CD8-positive, alpha-beta memory T cell (primary cell): Measurements from ENCODE around the gene CAVIN4. TPM values are rescaled to one million over a fixed set of nuclear protein-coding genes. Genes with fewer than 3 reads are reported as not detected.

Experiments used
- CTCF ChIA-PET: fragments of 350-600 bp; sonication (Branson Sonifier 250); formaldehyde crosslinking; loops from one replicate; lab custom pipeline; 2021; ENCODE audit warnings: antibody characterized with exemption; lab: Charles Lee
- POLR2A ChIA-PET: fragments of 350-600 bp; sonication (Branson Sonifier 250); formaldehyde crosslinking; loops from one replicate; lab custom pipeline; 2021; ENCODE audit warnings: antibody characterized with exemption; lab: Charles Lee
- DNase-seq, 5 donors: peaks; one replicate each; pipeline versions ENCODE4 v3.0.0 to v3.0.0-alpha.2; 2020 to 2022; ENCODE audit warnings: mixed read lengths in 1 of 5
- H3K27ac ChIP-seq: one replicate; pipeline ENCODE4 v1.7.0; 2013; ENCODE audit warnings: low read depth, mild to moderate bottlenecking, low read length, moderate library complexity
- H3K27me3 ChIP-seq: 2 replicates; pipeline ENCODE4 v1.7.0; 2013; ENCODE audit warnings: low read length, mild to moderate bottlenecking; ENCODE audit not compliant: insufficient read depth, poor library complexity, severe bottlenecking
- H3K36me3 ChIP-seq: 2 replicates; pipeline ENCODE4 v1.7.0; 2013; ENCODE audit warnings: mild to moderate bottlenecking, low read length, moderate library complexity; ENCODE audit not compliant: insufficient read depth
- H3K4me1 ChIP-seq: 2 replicates; pipeline ENCODE4 v1.7.0; 2013; ENCODE audit warnings: mild to moderate bottlenecking, low read length, moderate library complexity; ENCODE audit not compliant: insufficient read depth
- H3K4me3 ChIP-seq: 2 replicates; pipeline ENCODE4 v1.7.0; 2013; ENCODE audit warnings: mild to moderate bottlenecking, low read length
- H3K9me3 ChIP-seq: 2 replicates; pipeline ENCODE4 v1.7.0; 2013; ENCODE audit warnings: mild to moderate bottlenecking, low read length
- H3K27ac Mint-ChIP-seq, 8 donors: one replicate each; pipeline ENCODE4 v1.8.0; 2020 to 2021; ENCODE audit warnings: mixed read lengths in 8 of 8, mild to moderate bottlenecking in 6 of 8, inconsistent platforms in 3 of 8, moderate library complexity in 3 of 8
- H3K27me3 Mint-ChIP-seq, 2 donors: one replicate each; pipeline ENCODE4 v1.8.0; 2020 to 2021; ENCODE audit warnings: mixed read lengths in 2 of 2, mild to moderate bottlenecking in 1 of 2, moderate library complexity in 1 of 2
- H3K36me3 Mint-ChIP-seq, 3 donors: one replicate each; pipeline ENCODE4 v1.8.0; 2020 to 2021; ENCODE audit warnings: mixed read lengths in 3 of 3, inconsistent platforms in 1 of 3, mild to moderate bottlenecking in 1 of 3
- H3K4me1 Mint-ChIP-seq, 3 donors: one replicate each; pipeline ENCODE4 v1.8.0; 2020 to 2021; ENCODE audit warnings: mixed read lengths in 3 of 3, inconsistent platforms in 1 of 3, mild to moderate bottlenecking in 1 of 3
- H3K4me3 Mint-ChIP-seq, 7 donors: one replicate each; pipeline ENCODE4 v1.8.0; 2020 to 2021; ENCODE audit warnings: mixed read lengths in 7 of 7, mild to moderate bottlenecking in 6 of 7, moderate library complexity in 4 of 7, inconsistent platforms in 2 of 7
- H3K9me3 Mint-ChIP-seq, 5 donors: one replicate each; pipeline ENCODE4 v1.8.0; 2020 to 2022; ENCODE audit warnings: mixed read lengths in 5 of 5, mild to moderate bottlenecking in 3 of 5, moderate library complexity in 2 of 5, inconsistent platforms in 1 of 5
- polyA plus RNA-seq: library from polyadenylated mRNA; unstranded; fragments of 300-500 nt; fragmentation: Illumina TruSeq; gene quantifications from one replicate; pipeline ENCODE4 v1.2.3, GENCODE V29; 2021
- total RNA-seq, 2 experiments: library from RNA; stranded (reverse); gene quantifications; one replicate each; pipeline ENCODE4 v1.2.3, GENCODE V29; 2021

Gene CAVIN4
- total and polyA plus RNA-seq, 3 experiments from 2014 or later: 0.20 to 0.26 TPM; not detected in 1

GRCh38 chr9:100581661-100582060 is 3.8 kb downstream of the CAVIN4 start:
- no peaks in the 10 kb centered on the region for H3K27me3 ChIP-seq
- no peak for DNase-seq
- ChIA-PET POLR2A (no interaction called here), CTCF (interaction anchor here (1.0 to 1.1 kb wide), 2 partner anchors 8 to 14 kb away, joined by 3 read pairs; no protein-coding TSS in a partner anchor)
- Mint-ChIP-seq H3K27ac (no peak overlapping the region), H3K27me3 (no peaks in the 10 kb centered on the region), H3K9me3 (no peaks in the 10 kb centered on the region), H3K4me1 (no peaks in the 10 kb centered on the region), H3K36me3 (no peaks in the 10 kb centered on the region), H3K4me3 (no peak overlapping the region)
- no peaks in the 10 kb centered on the region for H3K9me3 ChIP-seq
- H3K36me3 ChIP-seq: no peaks in the 10 kb centered on the region
- no peak overlapping the region for H3K4me3 ChIP-seq
- H3K27ac ChIP-seq: no peak overlapping the region
- no peaks in the 10 kb centered on the region for H3K4me1 ChIP-seq

- CTCF ChIA-PET: no interaction called here
- Histone ChIP-seq H3K36me3 (no peaks in the 10 kb centered on the region), H3K27me3 (no peaks in the 10 kb centered on the region), H3K9me3 (no peaks in the 10 kb centered on the region), H3K4me1 (no peaks in the 10 kb centered on the region), H3K27ac (no peak overlapping the region), H3K4me3 (no peak overlapping the region)
- DNase-seq: no peak
- no peak overlapping the region for H3K4me3 Mint-ChIP-seq
- H3K27ac Mint-ChIP-seq: no peak overlapping the region
- POLR2A ChIA-PET: no interaction called here
- H3K36me3 Mint-ChIP-seq: no peaks in the 10 kb centered on the region
- no peaks in the 10 kb centered on the region for H3K4me1 Mint-ChIP-seq
- no peaks in the 10 kb centered on the region for H3K9me3 Mint-ChIP-seq
- no peaks in the 10 kb centered on the region for H3K27me3 Mint-ChIP-seq
These were observed 5.3 kb downstream of the CAVIN4 start for GRCh38 chr9:100583014-100583802.

DNA sequence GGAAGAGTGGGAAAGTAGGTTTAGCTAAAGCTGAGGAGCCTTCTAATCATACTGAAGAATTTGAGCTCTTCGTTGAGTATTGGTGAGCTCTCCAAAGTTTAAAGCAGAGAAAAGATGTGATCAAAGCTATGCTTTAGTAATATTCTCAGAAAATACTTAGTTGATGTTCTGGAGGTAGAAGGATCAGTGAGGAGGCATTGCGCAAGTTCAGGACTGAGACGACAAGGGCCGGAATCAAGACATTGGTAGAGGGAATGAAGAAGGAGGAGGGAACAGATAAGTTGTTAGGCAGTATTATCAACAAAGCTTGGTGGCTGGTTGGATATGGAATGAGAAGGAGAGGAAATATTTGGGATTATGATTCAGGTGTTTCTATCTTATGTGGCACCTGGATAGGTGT is 7.1 kb downstream of the CAVIN4 start:
- POLR2A ChIA-PET: no interaction called here

DNA sequence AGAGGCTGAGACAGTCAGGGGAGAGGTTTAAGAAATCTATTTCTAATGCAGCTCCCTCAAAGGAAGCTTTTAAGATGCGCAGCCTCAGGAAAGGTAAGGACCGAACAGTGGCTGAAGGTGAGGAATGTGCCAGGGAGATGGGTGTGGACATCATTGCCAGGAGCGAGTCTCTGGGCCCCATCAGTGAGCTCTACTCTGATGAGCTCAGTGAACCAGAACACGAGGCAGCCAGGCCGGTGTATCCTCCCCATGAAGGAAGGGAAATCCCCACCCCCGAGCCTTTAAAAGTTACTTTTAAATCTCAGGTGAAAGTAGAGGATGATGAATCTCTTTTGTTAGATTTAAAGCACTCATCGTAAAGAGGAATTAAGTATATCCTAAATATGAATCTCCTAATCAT is 8.2 kb downstream of the CAVIN4 start:
- H3K27me3 ChIP-seq: no peaks in the 10 kb centered on the region
- Mint-ChIP-seq H3K27me3 (peaks cover 0 to 1% of the 10 kb centered on the region in 2 donors), H3K27ac (no peak overlapping the region), H3K4me1 (no peaks in the 10 kb centered on the region), H3K4me3 (no peak overlapping the region), H3K36me3 (no peaks in the 10 kb centered on the region), H3K9me3 (no peaks in the 10 kb centered on the region)
- no peak overlapping the region for H3K27ac ChIP-seq
- H3K4me1 ChIP-seq: no peaks in the 10 kb centered on the region
- CTCF ChIA-PET: interaction anchor here (2.6 kb wide), 1 partner anchor 10 kb away, joined by 9 read pairs; no protein-coding TSS in a partner anchor
- POLR2A ChIA-PET: no interaction called here
- H3K36me3 ChIP-seq: no peaks in the 10 kb centered on the region
- no peaks in the 10 kb centered on the region for H3K9me3 ChIP-seq
- DNase-seq: no peak
- H3K4me3 ChIP-seq: no peak overlapping the region

More for the DNA sequence above, 7.1 kb downstream of the CAVIN4 start:
- no peak for DNase-seq
- Histone ChIP-seq H3K4me3 (no peak overlapping the region), H3K27me3 (no peaks in the 10 kb centered on the region), H3K4me1 (no peaks in the 10 kb centered on the region), H3K36me3 (no peaks in the 10 kb centered on the region), H3K9me3 (no peaks in the 10 kb centered on the region), H3K27ac (no peak overlapping the region)
- CTCF ChIA-PET: no interaction called here
- Mint-ChIP-seq H3K27me3 (no peaks in the 10 kb centered on the region), H3K4me3 (no peak overlapping the region), H3K27ac (no peak overlapping the region), H3K36me3 (no peaks in the 10 kb centered on the region), H3K4me1 (no peaks in the 10 kb centered on the region), H3K9me3 (no peaks in the 10 kb centered on the region)

GRCh38 chr9:100587375-100587774 is 9.5 kb downstream of the CAVIN4 start:
- no peak overlapping the region for H3K27ac ChIP-seq
- no peak overlapping the region for H3K4me3 Mint-ChIP-seq
- H3K27ac Mint-ChIP-seq: no peak overlapping the region
- no peak overlapping the region for H3K4me3 ChIP-seq
- DNase-seq: no peak
- no peaks in the 10 kb centered on the region for H3K4me1 Mint-ChIP-seq
- H3K9me3 Mint-ChIP-seq: no peaks in the 10 kb centered on the region
- no peaks in the 10 kb centered on the region for H3K36me3 Mint-ChIP-seq
- H3K27me3 Mint-ChIP-seq: peaks cover 0 to 1% of the 10 kb centered on the region in 2 donors
- no peaks in the 10 kb centered on the region for H3K9me3 ChIP-seq
- no peaks in the 10 kb centered on the region for H3K4me1 ChIP-seq
- no peaks in the 10 kb centered on the region for H3K36me3 ChIP-seq
- no peaks in the 10 kb centered on the region for H3K27me3 ChIP-seq
- ChIA-PET POLR2A (no interaction called here), CTCF (interaction anchor here (2.6 kb wide), 1 partner anchor 9 kb away, joined by 9 read pairs; no protein-coding TSS in a partner anchor)

DNA sequence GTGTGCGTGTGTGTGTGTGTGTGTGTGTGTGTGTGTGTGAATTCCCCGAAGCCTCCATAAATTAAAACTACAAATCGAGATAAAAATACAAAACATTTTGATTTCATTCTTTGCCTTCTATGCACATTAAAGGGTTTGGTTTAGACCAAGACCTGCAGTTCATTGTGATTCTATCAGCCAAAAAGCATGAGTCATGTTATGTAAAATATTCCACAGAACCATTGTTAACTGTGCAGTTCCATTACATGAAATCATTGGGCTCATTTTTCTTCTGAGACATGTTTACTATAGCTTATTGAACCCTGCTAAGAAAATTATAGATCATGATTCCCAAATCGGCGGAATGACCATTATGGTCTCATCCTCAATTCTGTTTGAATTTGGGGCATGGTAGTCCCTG is 11.7 kb downstream of the CAVIN4 start:
- Mint-ChIP-seq H3K36me3 (no peaks in the 10 kb centered on the region), H3K27ac (no peak overlapping the region), H3K27me3 (peaks cover 0 to 4% of the 10 kb centered on the region in 2 donors), H3K4me3 (no peak overlapping the region), H3K4me1 (no peaks in the 10 kb centered on the region), H3K9me3 (no peaks in the 10 kb centered on the region)
- DNase-seq: no peak
- ChIA-PET CTCF (interaction anchor here (1.0 to 1.8 kb wide), 2 partner anchors 8 to 12 kb away, joined by 3 to 7 read pairs; no protein-coding TSS in a partner anchor), POLR2A (no interaction called here)
- Histone ChIP-seq H3K27ac (no peak overlapping the region), H3K4me1 (no peaks in the 10 kb centered on the region), H3K9me3 (no peaks in the 10 kb centered on the region), H3K27me3 (no peaks in the 10 kb centered on the region), H3K4me3 (no peak overlapping the region), H3K36me3 (no peaks in the 10 kb centered on the region)

GRCh38 chr9:100590481-100590880 is 12.6 kb downstream of the CAVIN4 start:
- CTCF ChIA-PET: interaction anchor here (1.8 kb wide), 1 partner anchor 11 kb away, joined by 7 read pairs; no protein-coding TSS in a partner anchor
- Histone ChIP-seq H3K9me3 (no peaks in the 10 kb centered on the region), H3K27ac (no peak overlapping the region), H3K4me3 (no peak overlapping the region), H3K36me3 (no peaks in the 10 kb centered on the region), H3K27me3 (no peaks in the 10 kb centered on the region), H3K4me1 (no peaks in the 10 kb centered on the region)
- Mint-ChIP-seq H3K36me3 (no peaks in the 10 kb centered on the region), H3K4me1 (no peaks in the 10 kb centered on the region), H3K27me3 (peaks cover 0 to 4% of the 10 kb centered on the region in 2 donors), H3K4me3 (no peak overlapping the region), H3K9me3 (no peaks in the 10 kb centered on the region), H3K27ac (no peak overlapping the region)
- DNase-seq: no peak
- POLR2A ChIA-PET: no interaction called here

DNA sequence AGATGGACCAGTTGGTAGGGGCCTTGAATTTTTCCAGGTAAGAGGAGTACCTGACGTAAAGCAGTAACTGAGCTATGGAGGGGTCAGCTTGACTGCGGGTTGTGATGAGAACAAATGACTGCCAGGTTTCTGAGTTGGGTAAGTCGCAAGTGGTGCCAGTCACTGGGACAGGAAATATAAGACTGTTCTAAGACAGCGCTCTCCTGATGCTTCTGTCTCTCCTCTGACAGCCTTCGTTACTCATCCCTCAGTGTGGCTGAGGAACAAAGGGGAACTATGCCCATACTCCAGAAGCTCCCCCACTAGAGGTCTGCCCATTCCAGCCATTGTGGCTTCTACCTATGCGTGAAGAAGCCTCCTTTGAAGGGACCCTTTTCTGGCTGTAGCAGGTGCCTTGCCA is 13.3 kb downstream of the CAVIN4 start:
- H3K36me3 Mint-ChIP-seq: no peaks in the 10 kb centered on the region
- DNase-seq: no peak
- peaks cover 0 to 5% (median 3%) of the 10 kb centered on the region in 3 donors for H3K4me1 Mint-ChIP-seq
- no peaks in the 10 kb centered on the region for H3K9me3 Mint-ChIP-seq
- Histone ChIP-seq H3K4me1 (no peaks in the 10 kb centered on the region), H3K4me3 (no peak overlapping the region), H3K27ac (no peak overlapping the region), H3K36me3 (no peaks in the 10 kb centered on the region), H3K9me3 (no peaks in the 10 kb centered on the region), H3K27me3 (no peaks in the 10 kb centered on the region)
- H3K27ac Mint-ChIP-seq: no peak overlapping the region
- CTCF ChIA-PET: interaction anchor here (1.7 to 1.8 kb wide), 2 partner anchors 10 to 11 kb away, joined by 5 to 7 read pairs; no protein-coding TSS in a partner anchor
- peaks cover 0 to 4% of the 10 kb centered on the region in 2 donors for H3K27me3 Mint-ChIP-seq
- H3K4me3 Mint-ChIP-seq: no peak overlapping the region
- POLR2A ChIA-PET: no interaction called here
